RPMI8226 (cell line): ENCODE data around the gene DNAJC28.
"Not testable (repeated sequence)": the region's sequence is repeated elsewhere in the genome, so short reads cannot be mapped to it uniquely, and the experiment has no call there.

Experiments used
- DNase-seq: peaks from one replicate; pipeline ENCODE4 v3.0.0-alpha.2; 2015

DNAJC28 gene

GRCh38 chr21:33491373-33492102, at the start of gene DNAJC28:
Gene DNAJC28, minus strand, starts transcription at chr21:33491716. Its CDS starts 2,323 bp downstream, at chr21:33489393.
- peak; percentile 96 for DNase-seq

- DNase-seq, result peak; percentile 59
These were observed 49.7 kb upstream of the DNAJC28 start for GRCh38 chr21:33541105-33541711.

GRCh38 chr21:33540711-33541104, 49.2 kb upstream of the DNAJC28 start:
- DNase-seq, result peak; percentile 30

- DNase-seq, result no peak
These were observed 48.1 kb upstream of the DNAJC28 start for GRCh38 chr21:33539616-33540015.

GRCh38 chr21:33537212-33537611, 45.7 kb upstream of the DNAJC28 start:
- no peak for DNase-seq

GRCh38 chr21:33531007-33531406, 39.5 kb upstream of the DNAJC28 start:
- DNase-seq, result no peak

GRCh38 chr21:33522953-33523349, 31.4 kb upstream of the DNAJC28 start:
- no peak for DNase-seq

- DNase-seq, result no peak
These were observed 30.9 kb upstream of the DNAJC28 start for GRCh38 chr21:33522297-33522952.

- no peak for DNase-seq
These were observed 27.4 kb upstream of the DNAJC28 start for GRCh38 chr21:33518899-33519298.

- no peak for DNase-seq
These were observed 22.7 kb upstream of the DNAJC28 start for GRCh38 chr21:33514229-33514628.

- DNase-seq, result no peak
These were observed 21.0 kb upstream of the DNAJC28 start for GRCh38 chr21:33512481-33512880.

- no peak for DNase-seq
These were observed 20.1 kb upstream of the DNAJC28 start for GRCh38 chr21:33511639-33512038.

GRCh38 chr21:33510826-33511225, 19.3 kb upstream of the DNAJC28 start:
- no peak for DNase-seq

GRCh38 chr21:33507003-33507402, 15.5 kb upstream of the DNAJC28 start:
- DNase-seq, result not testable (repeated sequence)

- DNase-seq, result no peak
These were observed 14.3 kb upstream of the DNAJC28 start for GRCh38 chr21:33505833-33506232.

- DNase-seq, result peak; percentile 32
These were observed 4.8 kb upstream of the DNAJC28 start for GRCh38 chr21:33496345-33496744.

- DNase-seq, result peak; percentile 12
These were observed 4.2 kb upstream of the DNAJC28 start for GRCh38 chr21:33495743-33496142.

- no peak for DNase-seq
These were observed 2.2 kb upstream of the DNAJC28 start for GRCh38 chr21:33493756-33494155.

- peak; percentile 33 for DNase-seq
These were observed 1.1 kb upstream of the DNAJC28 start for GRCh38 chr21:33492571-33492970.

- DNase-seq, result peak; percentile 37
These were observed 534 bp downstream of the DNAJC28 start for GRCh38 chr21:33490991-33491372.

GRCh38 chr21:33488936-33489335, 2.6 kb downstream of the DNAJC28 start:
- DNase-seq, result no peak

- no peak for DNase-seq
These were observed 3.5 kb downstream of the DNAJC28 start for GRCh38 chr21:33487996-33488395.

GRCh38 chr21:33481314-33481943, 10.1 kb downstream of the DNAJC28 start:
- DNase-seq, result no peak
